Ramos (cell line): Measurements from ENCODE around the gene DLST.

Experiments
- in situ Hi-C: fragments of 300-500 bp; cut with MboI; formaldehyde crosslinking; loops from one replicate; pipeline ENCODE4 v1.14.3; 2022; ENCODE audit warnings: low sequenced_read_pairs; ENCODE audit not compliant: unreplicated experiment

DLST gene

DNA sequence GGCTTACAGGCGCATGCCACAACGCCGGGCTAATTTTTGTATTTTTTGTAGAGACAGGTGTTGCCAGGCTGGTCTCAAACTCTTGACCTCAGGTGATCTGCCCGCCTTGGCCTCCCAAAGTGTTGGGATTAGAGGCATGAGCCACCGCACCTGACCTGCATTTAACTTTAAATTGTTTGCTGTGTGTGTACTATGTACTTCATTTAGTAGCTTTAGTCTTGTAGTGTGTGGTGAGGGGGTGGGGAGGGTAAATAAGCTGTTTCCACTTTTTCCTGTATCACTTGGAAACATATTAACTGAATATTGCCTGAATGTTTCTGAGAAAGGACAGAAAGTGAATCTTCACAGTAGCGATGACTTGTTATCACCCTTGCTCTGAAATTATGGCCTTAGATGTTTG lies 8.5 kb downstream of the DLST start:
- in situ Hi-C loops: no loop called here

DNA sequence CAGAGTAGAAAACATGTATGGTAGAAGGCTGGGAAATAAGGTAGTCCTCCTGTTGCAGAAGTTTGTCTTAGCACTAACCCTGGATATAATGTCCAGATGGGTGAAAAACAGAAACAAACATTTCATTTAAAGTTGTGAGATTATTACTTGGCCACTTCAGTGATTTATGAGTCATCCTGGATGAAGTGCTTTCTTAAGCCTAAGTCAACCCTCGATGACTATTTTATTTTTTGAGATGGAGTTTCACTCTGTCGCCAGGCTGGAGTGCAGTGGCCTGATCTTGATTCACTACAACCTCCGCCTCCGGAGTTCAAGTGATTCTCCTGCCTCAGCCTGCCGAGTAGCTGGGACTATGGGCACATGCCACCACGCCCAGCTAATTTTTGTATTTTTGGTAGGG lies 10.2 kb downstream of the DLST start:
- in situ Hi-C loops: no loop called here

DNA sequence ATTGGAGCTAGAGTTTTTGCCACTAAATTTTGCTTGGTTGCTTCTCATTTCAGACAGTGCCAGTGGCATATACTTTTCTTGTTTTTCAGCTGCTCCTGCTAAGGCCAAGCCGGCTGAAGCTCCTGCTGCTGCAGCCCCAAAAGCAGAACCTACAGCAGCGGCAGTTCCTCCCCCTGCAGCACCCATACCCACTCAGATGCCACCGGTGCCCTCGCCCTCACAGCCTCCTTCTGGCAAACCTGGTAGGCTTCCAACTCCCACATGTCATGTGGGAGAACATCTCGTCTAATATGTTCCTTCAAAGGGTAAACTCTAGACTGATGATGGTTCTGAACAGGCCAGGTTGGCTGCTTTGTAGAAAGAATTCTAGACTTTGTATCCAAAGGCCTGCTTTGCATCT lies 11.0 kb downstream of the DLST start:
- in situ Hi-C loops: no loop called here

DNA sequence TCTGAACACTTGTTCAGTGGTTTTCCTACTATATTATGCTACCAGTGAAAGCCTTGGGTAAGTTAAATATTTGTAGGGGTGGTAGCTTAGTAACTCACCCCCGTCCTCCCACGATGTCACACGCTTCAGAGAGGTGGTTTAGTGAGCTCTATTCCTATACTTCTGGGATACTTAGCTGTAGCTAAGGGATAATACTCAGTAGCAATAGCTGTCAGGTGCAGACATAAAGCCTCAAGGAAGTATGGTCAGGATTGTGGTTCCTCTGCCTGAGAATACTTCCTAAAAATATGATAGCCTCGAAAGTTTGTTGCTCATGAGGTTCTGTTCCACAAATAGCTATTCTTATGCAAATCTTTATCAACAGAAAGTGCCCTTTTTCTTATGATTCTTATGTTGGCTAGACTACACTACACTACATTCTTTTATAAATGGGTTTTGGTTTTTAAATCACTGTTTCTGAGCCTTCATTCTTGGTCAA lies 11.9 kb downstream of the DLST start:
- in situ Hi-C loops: no loop called here

GRCh38 chr14:74896400-74896799 lies 14.7 kb downstream of the DLST start:
- in situ Hi-C loops: no loop called here

DNA sequence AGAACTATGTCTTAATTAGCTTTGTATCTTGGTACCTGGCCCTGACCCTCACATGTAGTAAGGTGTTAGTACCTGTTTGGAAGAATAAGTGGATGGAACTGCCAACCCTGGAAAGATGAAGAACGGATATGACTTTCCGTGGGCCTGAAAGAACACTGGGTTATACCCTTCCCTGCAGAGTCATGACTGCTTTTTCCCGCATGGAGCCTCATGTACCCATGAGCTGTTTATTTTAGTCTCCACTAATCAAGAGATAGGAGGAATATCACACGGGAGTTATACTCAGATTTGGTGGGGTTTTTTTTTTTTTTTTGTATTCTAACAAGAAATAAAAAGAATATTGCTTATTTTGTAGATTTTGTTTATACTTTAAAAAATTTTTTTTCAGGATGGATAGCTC lies 15.9 kb downstream of the DLST start:
- in situ Hi-C loops: no loop called here

DNA sequence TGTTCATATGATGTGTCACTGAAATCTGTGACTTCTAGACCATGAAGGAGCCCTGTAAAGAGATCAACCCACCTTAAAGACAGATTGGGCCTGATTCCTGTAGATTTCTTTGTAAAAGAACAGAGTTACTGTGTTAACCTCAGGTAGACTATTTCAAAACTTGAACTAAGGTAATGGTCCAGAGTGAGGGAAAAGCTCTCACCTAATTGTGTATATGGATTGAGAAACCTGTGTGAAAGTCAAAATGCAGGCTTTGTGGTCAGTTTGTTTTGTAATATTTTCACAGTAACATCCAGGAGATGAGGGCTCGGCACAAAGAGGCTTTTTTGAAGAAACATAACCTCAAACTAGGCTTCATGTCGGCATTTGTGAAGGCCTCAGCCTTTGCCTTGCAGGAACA lies 16.4 kb downstream of the DLST start:
- in situ Hi-C loops: no loop called here

- in situ Hi-C loops: no loop called here
Measured at GRCh38 chr14:74898694-74899093, 17.0 kb downstream of the DLST start.

DNA sequence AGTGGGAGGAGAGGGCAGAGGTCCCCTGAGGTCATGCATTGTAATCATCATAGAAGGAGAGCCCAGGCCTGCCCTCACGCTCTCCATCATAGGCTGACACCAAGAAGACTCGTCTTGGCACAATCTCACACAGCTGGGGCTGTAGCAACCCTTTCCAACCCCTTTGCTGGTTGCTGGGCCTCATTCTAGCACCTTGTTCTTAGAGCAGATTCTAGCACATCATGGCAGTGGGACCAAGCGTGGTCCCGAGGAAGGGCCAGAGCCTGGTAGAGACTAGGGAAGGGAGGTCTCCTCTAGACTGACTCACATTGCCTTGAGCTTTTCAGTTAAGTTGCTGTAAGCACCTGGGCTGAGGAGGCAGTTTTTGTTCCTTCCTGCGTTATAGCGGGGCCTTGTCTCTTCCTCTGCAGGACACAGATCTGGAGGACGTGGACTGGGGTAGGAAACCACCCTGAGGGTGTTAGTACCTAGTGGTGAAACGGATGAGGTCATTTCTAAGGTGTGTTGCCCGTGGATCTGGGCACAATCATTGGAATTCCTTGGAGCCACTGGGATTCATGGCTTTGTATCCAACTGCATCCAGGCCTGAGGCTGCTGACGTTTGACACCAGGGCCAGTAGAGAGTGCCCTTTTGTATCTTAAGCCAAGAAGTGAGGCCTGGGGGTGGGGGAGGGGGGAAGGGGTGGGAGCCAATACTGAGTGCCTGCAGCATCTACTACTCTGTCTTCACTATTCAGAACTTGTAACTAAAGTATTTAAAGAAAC lies 21.4 kb downstream of the DLST start:
- in situ Hi-C loops: no loop called here

DNA sequence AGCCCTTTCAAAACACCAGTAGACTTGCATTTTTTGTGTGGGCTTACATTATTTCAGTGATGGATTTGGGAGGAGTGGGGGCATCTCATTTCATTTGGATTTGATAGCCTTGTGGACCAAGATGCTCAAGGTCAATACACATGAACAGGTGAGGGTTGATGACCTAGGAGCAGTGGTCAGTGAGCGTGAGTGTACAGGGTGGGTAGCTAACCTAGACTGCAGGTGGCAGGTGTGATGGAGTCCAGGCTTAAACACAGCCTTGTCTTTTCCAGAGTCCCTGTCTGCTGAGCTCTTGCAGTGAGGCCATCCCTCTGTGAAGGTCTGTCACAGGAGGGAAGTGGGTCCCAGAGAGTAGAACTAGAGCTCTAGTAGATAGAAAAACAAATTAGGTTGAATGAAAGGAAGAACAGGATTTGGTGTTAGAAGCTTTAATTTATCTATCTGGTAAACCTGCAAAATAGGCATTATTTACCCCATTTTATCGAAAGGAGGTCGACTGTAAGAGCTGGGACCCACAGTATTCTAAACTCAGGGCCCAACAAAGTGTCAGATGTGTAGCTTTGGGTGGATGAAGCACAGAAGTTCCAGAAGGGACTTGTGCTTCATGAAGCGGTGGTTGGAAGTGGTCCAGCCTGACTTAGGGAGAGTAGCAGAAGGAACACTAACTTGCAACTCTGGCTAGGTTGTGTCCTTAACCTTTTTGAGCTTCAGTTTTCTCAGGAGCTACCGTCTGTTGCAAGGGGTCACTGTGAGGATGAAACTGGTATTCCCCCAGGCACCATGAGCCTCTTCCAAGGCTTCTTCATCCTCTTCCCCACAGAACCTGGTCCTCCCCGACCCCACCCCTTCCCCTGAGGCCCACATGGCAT lies 23.2 kb downstream of the DLST start:
- in situ Hi-C loops: no loop called here

GRCh38 chr14:74905595-74906142 lies 24.0 kb downstream of the DLST start:
- in situ Hi-C loops: no loop called here

GRCh38 chr14:74906925-74907521 lies 25.3 kb downstream of the DLST start:
- in situ Hi-C loops: no loop called here

DNA sequence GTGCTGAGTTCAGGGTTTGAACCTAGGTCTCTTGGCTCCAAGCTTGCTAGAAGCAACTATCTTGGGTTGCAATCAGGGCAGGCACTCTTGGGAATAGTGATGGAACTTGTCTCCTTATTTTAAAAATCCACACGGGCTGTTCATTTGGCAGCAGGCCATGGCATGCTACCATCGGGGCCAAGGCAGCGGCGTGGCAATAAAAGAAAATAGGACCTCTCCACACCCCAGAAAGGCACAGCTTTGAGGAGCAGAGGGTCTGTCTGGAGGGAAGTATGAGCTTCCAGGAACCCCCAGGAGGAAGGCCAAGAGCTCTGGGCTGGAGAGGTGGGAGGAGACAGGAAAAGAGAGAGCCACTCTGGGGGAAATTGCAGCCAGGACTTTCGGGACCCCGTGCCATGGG lies 26.0 kb downstream of the DLST start:
- in situ Hi-C loops: no loop called here

DNA sequence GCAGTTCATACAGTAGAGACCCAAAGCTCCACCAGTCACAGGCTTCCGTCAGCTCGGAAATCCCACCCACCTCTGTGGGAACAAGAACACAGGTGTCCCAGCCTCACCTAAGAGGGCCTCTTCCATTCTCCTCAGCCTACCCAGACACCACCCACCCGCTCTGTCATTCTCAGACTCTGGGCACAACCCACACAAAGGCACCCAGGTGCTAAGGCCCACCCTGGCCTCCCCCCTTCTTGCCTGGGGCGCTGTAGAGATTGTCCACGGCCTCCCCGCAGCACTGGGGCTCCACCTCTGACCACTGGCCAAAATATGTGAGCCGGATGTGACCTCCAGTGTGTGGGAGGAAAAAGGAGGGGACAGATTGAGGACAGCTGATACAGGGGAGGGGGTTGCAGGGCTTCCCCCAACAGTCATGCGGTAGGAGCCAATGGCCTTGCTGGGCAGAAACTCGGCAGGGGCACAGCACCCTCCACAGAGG lies 27.2 kb downstream of the DLST start:
- in situ Hi-C loops: no loop called here

- in situ Hi-C loops: no loop called here
Measured at GRCh38 chr14:74909501-74909900, 27.8 kb downstream of the DLST start.

DNA sequence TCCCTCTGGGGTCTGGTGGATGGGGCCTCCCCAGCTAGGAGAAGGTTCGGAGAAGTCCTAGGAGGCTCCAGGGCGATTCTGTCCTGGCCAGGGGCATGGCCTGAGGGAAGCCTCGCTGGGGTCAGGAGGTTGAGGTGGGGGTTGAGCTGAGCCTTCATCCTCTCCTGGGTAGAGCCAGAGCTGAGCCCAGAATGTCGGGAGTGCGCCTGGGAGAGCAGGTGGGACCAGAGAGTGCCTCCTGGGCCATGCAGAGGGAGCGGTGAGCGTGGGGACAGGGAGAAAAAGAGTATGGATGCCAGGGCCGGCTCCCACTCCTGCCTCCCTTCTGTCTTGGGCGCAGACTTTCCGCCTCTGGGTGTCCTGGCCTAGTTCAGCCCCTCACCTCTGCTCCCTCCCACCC lies 28.2 kb downstream of the DLST start:
- in situ Hi-C loops: loop anchor here (5.0 kb wide), 1 partner anchor 48 kb away; no protein-coding TSS in a partner anchor

DNA sequence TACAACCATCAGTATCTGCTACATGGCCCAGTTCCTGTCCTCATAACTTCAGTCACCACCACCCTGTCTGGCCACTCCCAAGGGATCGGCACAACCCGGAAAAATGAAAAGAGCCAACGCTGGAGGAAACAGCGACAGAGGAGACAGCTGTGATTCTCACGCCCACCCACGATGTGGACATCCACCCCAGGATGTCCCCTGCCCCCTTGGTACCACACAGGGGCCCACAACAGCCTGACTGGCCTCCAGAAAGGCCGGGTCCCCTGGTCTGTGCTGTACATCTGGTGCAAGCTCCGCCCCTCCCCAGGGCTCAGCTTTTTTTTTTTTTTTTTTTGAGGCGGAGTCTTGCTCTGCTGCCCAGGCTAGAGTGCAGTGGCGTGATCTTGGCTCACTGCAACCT lies 28.8 kb downstream of the DLST start:
- in situ Hi-C loops: loop anchor here (5.0 kb wide), 1 partner anchor 48 kb away; no protein-coding TSS in a partner anchor

GRCh38 chr14:74911221-74911620 lies 29.5 kb downstream of the DLST start:
- in situ Hi-C loops: loop anchor here (5.0 kb wide), 1 partner anchor 49 kb away; no protein-coding TSS in a partner anchor

- in situ Hi-C loops: loop anchor here (5.0 kb wide), 1 partner anchor 49 kb away; no protein-coding TSS in a partner anchor
Measured at GRCh38 chr14:74911704-74912103, 30.0 kb downstream of the DLST start.

GRCh38 chr14:74912111-74912510 lies 30.4 kb downstream of the DLST start:
- in situ Hi-C loops: loop anchor here (5.0 kb wide), 1 partner anchor 50 kb away; no protein-coding TSS in a partner anchor
